IPS-NIHi11 (cell line): Measurements from ENCODE around the gene GPC3.

ENCODE experiments used
- DNase-seq: peaks from one replicate; pipeline ENCODE4 v3.0.0; 2012; ENCODE audit warnings: mixed read lengths, low spot score

GPC3 gene

GRCh38 chrX:133840415-133840814 lies 145.0 kb downstream of the GPC3 start:
- DNase-seq, result no peak

GRCh38 chrX:133838761-133839676 lies 146.4 kb downstream of the GPC3 start:
- peak; percentile 45 for DNase-seq

GRCh38 chrX:133837091-133837490 lies 148.3 kb downstream of the GPC3 start:
- DNase-seq, result no peak

GRCh38 chrX:133836561-133836960 lies 148.8 kb downstream of the GPC3 start:
- no peak for DNase-seq

GRCh38 chrX:133834771-133835170 lies 150.6 kb downstream of the GPC3 start:
- DNase-seq, result no peak

- DNase-seq, result no peak
Measured at GRCh38 chrX:133819546-133819945, 165.8 kb downstream of the GPC3 start.

- no peak for DNase-seq
Measured at GRCh38 chrX:133818019-133818418, 167.4 kb downstream of the GPC3 start.

- DNase-seq, result no peak
Measured at GRCh38 chrX:133815496-133815895, 169.9 kb downstream of the GPC3 start.

- no peak for DNase-seq
Measured at GRCh38 chrX:133813971-133814370, 171.4 kb downstream of the GPC3 start.

- no peak for DNase-seq
Measured at GRCh38 chrX:133812402-133812801, 173.0 kb downstream of the GPC3 start.

GRCh38 chrX:133810925-133811324 lies 174.5 kb downstream of the GPC3 start:
- no peak for DNase-seq

GRCh38 chrX:133804072-133804471 lies 181.3 kb downstream of the GPC3 start:
- no peak for DNase-seq

- DNase-seq, result no peak
Measured at GRCh38 chrX:133796282-133796681, 189.1 kb downstream of the GPC3 start.

GRCh38 chrX:133794126-133794525 lies 191.3 kb downstream of the GPC3 start:
- no peak for DNase-seq

GRCh38 chrX:133793626-133794025 lies 191.8 kb downstream of the GPC3 start:
- DNase-seq, result no peak

GRCh38 chrX:133792198-133792953 lies 193.0 kb downstream of the GPC3 start:
- DNase-seq, result peak; percentile 64

GRCh38 chrX:133789829-133790228 lies 195.6 kb downstream of the GPC3 start:
- DNase-seq, result no peak

GRCh38 chrX:133786382-133786781 lies 199.0 kb downstream of the GPC3 start:
- no peak for DNase-seq

- no peak for DNase-seq
Measured at GRCh38 chrX:133783274-133783673, 202.1 kb downstream of the GPC3 start.

GRCh38 chrX:133781174-133781573 lies 204.2 kb downstream of the GPC3 start:
- no peak for DNase-seq

- DNase-seq, result peak; percentile 35
Measured at GRCh38 chrX:133776072-133776471, 209.3 kb downstream of the GPC3 start.

- DNase-seq, result no peak
Measured at GRCh38 chrX:133774807-133775206, 210.6 kb downstream of the GPC3 start.

- no peak for DNase-seq
Measured at GRCh38 chrX:133771086-133771646, 214.2 kb downstream of the GPC3 start.
